HepG2 (cell line): ENCODE measurements around the gene TMTC1.

Experiments
- BRCA1 ChIP-seq: sonication (generic); formaldehyde crosslinking; IDR thresholded peaks from 2 replicates; pipeline ENCODE4 v1.4.0; 2020; ENCODE audit warnings: missing genetic modification reagents
- FOSL1 ChIP-seq: sonication (generic); formaldehyde crosslinking; IDR thresholded peaks from 2 replicates; pipeline ENCODE4 v1.9.0; 2021; ENCODE audit warnings: missing genetic modification reagents, borderline replicate concordance
- JUNB ChIP-seq: sonication (generic); formaldehyde crosslinking; IDR thresholded peaks from 2 replicates; pipeline ENCODE4 v1.8.0; 2022; ENCODE audit warnings: missing genetic modification reagents, mild to moderate bottlenecking, borderline replicate concordance
- KAT8 ChIP-seq: IDR thresholded peaks from 2 replicates; pipeline ENCODE4 v1.6.1; 2016; ENCODE audit warnings: missing genetic modification reagents, missing compliant biosample characterization
- KDM3A ChIP-seq: IDR thresholded peaks from 2 replicates; pipeline ENCODE4 v1.6.1; 2018; ENCODE audit warnings: low read depth, missing compliant biosample characterization
- POLR2AphosphoS5 ChIP-seq: IDR thresholded peaks from 2 replicates; pipeline ENCODE4 v1.6.1; 2012; ENCODE audit warnings: low read depth, low read length
- RARG ChIP-seq: sonication (generic); formaldehyde crosslinking; IDR thresholded peaks from 2 replicates; pipeline ENCODE4 v1.4.0; 2020; ENCODE audit warnings: low read depth, mild to moderate bottlenecking, missing genetic modification reagents
- SMARCC2 ChIP-seq: fragments of 450-650 bp; IDR thresholded peaks from 2 replicates; pipeline ENCODE4 v1.6.1; 2017; ENCODE audit warnings: antibody characterized with exemption, mild to moderate bottlenecking
- SMC3 ChIP-seq: IDR thresholded peaks from 2 replicates; pipeline ENCODE4 v1.6.1; 2011; ENCODE audit warnings: low read length, improper control_type of control experiment
- SNRNP70 ChIP-seq: fragments of 200-400 bp; formaldehyde crosslinking; IDR thresholded peaks from 2 replicates; pipeline ENCODE4 v1.6.1; 2017; ENCODE audit warnings: mild to moderate bottlenecking, low read depth, low read length, moderate library complexity
- ZNF337 ChIP-seq: sonication (generic); formaldehyde crosslinking; IDR thresholded peaks from 2 replicates; pipeline ENCODE4 v1.5.1; 2020; ENCODE audit warnings: missing genetic modification reagents, low read depth, mild to moderate bottlenecking, borderline replicate concordance
- TF ChIP-seq, protein P1 (sequence below): sonication (generic); formaldehyde crosslinking; IDR thresholded peaks from 2 replicates; pipeline ENCODE4 v1.5.0; 2020; ENCODE audit warnings: mild to moderate bottlenecking, missing genetic modification reagents, moderate library complexity
- TF ChIP-seq, protein P2 (sequence below): sonication (generic); formaldehyde crosslinking; IDR thresholded peaks from 2 replicates; pipeline ENCODE4 v1.9.0; 2021; ENCODE audit warnings: missing genetic modification reagents, borderline replicate concordance

- TF ChIP-seq, protein P1, sequence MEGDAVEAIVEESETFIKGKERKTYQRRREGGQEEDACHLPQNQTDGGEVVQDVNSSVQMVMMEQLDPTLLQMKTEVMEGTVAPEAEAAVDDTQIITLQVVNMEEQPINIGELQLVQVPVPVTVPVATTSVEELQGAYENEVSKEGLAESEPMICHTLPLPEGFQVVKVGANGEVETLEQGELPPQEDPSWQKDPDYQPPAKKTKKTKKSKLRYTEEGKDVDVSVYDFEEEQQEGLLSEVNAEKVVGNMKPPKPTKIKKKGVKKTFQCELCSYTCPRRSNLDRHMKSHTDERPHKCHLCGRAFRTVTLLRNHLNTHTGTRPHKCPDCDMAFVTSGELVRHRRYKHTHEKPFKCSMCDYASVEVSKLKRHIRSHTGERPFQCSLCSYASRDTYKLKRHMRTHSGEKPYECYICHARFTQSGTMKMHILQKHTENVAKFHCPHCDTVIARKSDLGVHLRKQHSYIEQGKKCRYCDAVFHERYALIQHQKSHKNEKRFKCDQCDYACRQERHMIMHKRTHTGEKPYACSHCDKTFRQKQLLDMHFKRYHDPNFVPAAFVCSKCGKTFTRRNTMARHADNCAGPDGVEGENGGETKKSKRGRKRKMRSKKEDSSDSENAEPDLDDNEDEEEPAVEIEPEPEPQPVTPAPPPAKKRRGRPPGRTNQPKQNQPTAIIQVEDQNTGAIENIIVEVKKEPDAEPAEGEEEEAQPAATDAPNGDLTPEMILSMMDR = no peak
- TF ChIP-seq POLR2AphosphoS5 (no peak), JUNB (CRISPR knock-in tag) (no peak), ZNF337 (CRISPR knock-in tag) (no peak), RARG (CRISPR knock-in tag) (no peak), SMARCC2 (no peak), SMC3 (no peak), SNRNP70 (no peak), FOSL1 (CRISPR knock-in tag) (no peak), KAT8 (CRISPR knock-in tag) (no peak), BRCA1 (CRISPR knock-in tag) (no peak), KDM3A (CRISPR knock-in tag) (no peak)
- TF ChIP-seq, protein P2, sequence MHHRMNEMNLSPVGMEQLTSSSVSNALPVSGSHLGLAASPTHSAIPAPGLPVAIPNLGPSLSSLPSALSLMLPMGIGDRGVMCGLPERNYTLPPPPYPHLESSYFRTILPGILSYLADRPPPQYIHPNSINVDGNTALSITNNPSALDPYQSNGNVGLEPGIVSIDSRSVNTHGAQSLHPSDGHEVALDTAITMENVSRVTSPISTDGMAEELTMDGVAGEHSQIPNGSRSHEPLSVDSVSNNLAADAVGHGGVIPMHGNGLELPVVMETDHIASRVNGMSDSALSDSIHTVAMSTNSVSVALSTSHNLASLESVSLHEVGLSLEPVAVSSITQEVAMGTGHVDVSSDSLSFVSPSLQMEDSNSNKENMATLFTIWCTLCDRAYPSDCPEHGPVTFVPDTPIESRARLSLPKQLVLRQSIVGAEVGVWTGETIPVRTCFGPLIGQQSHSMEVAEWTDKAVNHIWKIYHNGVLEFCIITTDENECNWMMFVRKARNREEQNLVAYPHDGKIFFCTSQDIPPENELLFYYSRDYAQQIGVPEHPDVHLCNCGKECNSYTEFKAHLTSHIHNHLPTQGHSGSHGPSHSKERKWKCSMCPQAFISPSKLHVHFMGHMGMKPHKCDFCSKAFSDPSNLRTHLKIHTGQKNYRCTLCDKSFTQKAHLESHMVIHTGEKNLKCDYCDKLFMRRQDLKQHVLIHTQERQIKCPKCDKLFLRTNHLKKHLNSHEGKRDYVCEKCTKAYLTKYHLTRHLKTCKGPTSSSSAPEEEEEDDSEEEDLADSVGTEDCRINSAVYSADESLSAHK (CRISPR knock-in tag) = no peak
These were observed 9.1 kb upstream of the TMTC1 start for GRCh38 chr12:29792853-29793252.
